HG02870 (cell line): ENCODE measurements around the gene AIRE.
A peak's percentile ranks its signal among the peaks of the same experiment; 100 is the strongest.
"Not testable (repeated sequence)": the region's sequence is repeated elsewhere in the genome, so short reads cannot be mapped to it uniquely, and the experiment has no call there.

ENCODE experiments used
- ATAC-seq: cut with Tn5 transposase; IDR thresholded peaks from one replicate; pipeline ENCODE4 v1.9.1; 2021; ENCODE audit warnings: mild to moderate bottlenecking, moderate library complexity; ENCODE audit not compliant: unreplicated experiment

The AIRE gene

GRCh38 chr21:44285138-44285992 lies at the start of gene AIRE:
AIRE (plus strand) TSS chr21:44285876; CDS start chr21:44286007, 131 bp downstream.
- ATAC-seq, result no peak

- ATAC-seq, result not testable (repeated sequence)
Measured at GRCh38 chr21:44240353-44240752, 45.3 kb upstream of the AIRE start.

GRCh38 chr21:44240842-44241241 lies 44.8 kb upstream of the AIRE start, which contains the start of gene ICOSLG:
ICOSLG (minus strand) TSS chr21:44240943; CDS start chr21:44240817, 126 bp downstream.
- peak; percentile 32 for ATAC-seq

DNA sequence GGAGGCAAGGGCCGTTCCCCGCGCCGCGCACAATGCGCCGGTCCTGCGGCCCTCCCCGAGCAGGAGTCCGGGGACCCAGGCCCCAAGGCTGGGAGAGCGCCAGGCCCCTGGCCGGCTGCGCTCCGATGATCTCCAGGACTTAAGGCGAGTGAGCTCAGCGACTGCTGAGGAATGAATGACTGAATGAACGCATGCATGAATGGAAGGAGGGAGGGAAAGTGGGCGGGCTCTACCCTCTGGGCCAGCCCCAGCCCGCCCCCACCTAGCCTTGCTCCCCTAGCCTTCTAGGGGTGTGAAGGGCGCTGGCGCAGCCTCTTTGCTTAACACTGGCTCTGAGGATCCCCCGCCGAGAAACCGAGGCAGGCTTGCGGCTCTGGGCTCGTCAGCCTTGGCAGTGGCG lies 44.4 kb upstream of the AIRE start:
- ATAC-seq, result peak; percentile 39

- peak; percentile 50 for ATAC-seq
Measured at GRCh38 chr21:44243980-44244379, 41.7 kb upstream of the AIRE start.

DNA sequence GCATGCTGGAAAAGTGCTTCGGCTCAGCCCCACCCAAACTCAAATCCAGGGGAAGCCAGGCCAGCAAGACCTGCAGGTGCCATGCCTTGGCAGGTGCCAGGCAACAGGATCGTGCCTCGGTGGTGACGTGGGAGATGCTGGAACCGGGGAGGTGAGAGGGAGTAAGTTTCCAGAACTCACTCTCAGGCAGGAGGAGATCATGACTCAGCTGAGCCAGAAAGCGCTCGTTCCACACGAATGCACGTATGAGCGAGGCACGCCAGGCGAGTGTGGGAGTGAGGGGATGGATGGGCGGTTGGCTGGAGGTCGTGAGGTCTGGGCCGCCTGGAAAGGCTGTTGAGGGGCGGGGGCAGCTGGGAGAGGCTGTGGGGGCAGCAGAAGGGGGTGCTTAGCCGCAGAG lies 37.8 kb upstream of the AIRE start:
- ATAC-seq, result not testable (repeated sequence)

DNA sequence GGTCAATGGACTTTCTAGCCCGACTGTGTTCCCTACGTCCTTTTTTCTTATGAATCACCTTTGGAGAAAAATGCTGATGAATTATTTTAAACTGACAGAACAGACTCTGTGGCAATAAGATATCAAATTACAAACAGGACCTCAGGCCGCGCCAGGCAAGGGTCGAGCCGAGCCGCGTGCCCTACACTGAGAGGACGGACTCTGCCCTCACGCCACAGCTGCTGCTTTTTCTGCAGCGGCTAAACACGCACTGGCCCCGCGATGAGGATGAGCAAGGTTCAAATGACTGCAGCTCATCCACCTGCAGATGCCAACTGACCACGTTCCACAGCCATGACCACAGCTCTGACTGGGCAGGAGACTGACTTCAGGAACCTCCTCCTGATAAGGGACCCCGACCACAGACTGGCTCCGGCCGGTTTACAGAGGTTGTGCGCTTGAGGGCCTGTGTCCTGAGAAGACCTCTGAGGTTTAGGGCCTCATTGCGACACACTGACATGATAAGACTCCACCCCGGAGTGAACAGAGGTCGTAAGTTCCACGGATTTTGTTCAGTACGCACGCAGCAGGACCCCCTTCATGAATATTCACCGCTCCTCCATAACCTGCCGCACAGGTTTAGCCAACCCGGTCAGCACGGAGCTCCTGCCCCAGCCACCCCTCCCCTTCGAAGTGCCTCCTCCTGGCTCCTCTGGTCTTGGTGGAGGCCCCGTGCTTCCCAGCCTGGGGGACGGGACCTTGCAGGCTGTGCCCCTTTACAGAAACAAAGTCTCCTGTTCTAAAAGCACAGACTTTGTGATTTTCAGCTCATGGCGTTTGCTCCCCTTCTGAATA lies 36.3 kb upstream of the AIRE start:
- not testable (repeated sequence) for ATAC-seq

DNA sequence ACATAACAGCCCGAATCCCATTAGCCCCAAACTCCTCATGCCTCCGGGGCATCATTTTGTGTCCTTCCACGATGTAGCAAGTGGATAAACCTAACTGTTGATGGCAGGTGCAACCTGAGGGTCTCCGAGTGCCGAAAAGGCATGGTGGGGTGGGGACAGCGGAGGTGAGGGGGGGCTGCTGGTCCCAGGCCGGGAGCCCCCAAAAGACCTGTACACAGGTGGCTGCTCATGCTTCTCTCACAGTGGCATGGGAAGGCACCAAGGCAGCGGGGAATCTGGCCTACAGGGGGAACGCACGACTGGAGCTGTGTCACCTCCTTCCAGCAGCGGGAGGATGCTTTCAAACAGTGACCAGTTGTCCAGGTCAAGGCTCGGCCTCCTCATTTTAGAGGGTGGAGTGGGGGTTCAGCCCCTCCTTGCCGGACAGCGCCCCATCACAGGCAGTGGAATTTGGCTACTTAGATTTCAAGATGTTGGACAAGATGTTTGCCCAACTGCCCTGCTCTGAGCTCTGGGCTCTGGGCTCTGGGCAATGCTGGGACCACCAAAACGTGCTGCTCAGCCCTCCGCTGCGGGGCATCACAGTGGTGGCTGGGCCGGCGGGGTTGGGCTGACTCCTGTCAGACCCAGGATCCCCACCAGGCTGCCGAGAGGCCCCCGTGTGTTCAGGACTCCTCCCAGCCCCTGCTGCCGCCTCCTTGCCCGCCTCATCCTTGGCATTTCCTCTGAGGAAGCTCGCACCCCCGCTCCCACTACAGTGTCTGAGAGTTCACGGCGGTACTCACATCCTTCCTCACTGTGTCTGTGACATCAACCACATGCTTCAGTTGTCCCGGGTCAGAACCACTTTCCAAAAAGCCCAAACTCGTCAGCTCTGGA lies 31.6 kb upstream of the AIRE start:
- no peak for ATAC-seq

GRCh38 chr21:44255511-44255981 lies 30.1 kb upstream of the AIRE start:
- ATAC-seq, result no peak

DNA sequence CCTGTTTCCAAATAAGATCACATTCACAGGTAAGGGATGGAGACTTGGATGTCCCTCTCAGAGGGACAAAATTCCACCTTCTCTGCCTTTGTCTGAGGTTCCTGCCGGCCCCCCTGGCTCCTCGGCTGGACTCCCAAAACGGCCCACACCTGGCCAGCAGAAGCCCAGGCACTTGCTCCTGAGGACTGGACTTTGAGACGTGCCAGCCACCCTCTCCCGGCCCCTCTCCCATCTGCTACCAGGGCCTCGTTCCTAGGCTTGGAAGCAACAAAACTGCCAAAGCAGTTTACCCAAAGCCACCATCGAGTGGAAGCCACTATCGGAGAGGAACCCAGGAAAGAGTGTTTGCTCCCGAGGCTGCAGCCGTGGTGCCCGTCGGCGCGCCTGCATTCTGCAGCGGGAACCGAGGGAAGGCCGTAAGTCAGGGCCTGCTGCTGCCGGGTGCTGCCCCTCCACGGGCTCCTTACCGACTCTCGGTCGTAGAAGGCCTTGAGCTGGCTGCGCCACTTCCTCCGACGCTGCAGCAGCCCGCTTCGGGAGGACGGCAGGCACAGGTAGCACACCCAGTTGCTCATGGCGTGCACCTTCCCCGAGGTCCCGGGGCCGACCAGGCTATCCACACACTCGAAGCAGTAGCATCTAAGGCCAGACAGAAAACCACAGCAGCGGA lies 27.5 kb upstream of the AIRE start:
- no peak for ATAC-seq

GRCh38 chr21:44259082-44259705 lies 26.5 kb upstream of the AIRE start:
- no peak for ATAC-seq

DNA sequence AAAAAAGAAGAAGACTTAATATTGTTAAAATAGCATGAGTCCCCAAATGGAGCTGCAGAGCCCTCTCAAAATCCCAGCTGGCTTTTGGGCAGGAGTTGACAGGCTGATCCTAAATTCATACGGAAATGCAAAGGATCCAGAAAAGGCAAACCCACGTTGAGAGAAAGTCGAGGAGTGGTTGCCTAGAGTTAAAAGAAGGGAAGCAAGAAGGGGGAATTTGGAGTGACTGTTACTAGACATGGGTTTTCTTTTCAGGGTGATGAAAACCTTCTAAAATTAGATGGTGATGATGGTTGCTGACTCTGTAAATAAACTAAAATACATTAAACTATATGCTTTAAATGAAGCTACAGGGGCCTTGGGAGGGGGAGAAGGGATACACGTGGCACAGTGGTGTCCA lies 25.6 kb upstream of the AIRE start:
- ATAC-seq, result no peak

GRCh38 chr21:44260791-44261631 lies 24.7 kb upstream of the AIRE start:
- ATAC-seq, result no peak

GRCh38 chr21:44261675-44262295 lies 23.9 kb upstream of the AIRE start, which contains the start of gene DNMT3L:
DNMT3L (minus strand) TSS chr21:44261897; CDS start chr21:44261259, 638 bp downstream.
- no peak for ATAC-seq

DNA sequence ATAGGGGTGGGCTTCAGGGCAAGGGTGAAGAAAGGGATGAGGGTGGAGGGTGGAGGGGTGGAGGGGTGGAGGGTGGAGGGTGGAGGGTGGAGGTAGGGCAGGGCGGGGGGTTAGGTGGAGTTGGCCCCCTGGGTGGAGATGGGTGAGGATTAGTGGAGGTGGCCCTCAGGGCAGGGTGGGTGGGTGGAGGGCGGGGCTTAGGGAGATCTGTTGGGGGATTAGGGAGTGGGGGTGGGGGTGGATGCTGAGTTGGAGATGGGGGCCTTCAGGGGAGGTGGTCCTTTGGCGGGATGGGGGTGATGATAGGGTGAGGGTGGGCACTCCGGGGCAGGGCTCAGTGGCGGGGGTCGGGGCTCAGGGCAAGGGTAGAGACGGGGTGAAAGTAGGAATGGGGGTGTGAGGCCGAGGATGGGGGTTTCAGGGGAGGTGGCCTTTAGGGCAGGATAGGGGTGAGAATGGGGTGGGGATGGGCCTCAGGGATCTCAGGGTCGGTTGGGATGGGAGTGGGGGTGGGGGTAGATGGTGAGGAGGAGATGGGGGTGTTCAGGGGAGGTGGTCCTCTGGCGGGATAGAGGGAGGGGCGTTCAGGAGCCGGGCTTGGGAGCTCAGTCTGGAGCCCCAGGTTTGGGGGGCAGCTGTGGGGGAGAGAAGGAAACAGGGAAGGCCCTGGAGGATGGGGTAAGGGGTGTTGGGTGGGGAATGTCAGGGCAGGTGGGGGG lies 23.2 kb upstream of the AIRE start:
- ATAC-seq, result no peak

GRCh38 chr21:44263221-44263760 lies 22.4 kb upstream of the AIRE start:
- ATAC-seq, result no peak

DNA sequence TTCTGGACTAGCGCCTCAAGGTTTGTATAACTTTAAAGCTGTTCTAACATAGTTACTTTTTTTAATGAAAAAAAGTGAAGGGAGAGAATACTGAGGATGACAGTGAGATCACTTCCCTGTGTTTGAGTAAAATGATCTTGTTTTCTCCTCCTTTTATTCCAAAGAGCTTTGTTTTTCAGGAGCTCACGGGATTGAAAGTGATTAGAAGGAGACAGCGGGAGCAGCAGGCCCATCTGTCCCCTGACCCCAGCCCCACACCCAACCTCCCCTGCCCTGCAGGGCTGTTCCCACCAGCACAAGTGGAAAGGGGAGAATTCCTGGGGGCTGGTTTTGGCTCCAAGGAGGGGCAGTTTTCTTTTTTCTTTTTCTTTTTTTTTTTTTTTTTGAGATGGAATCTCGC lies 21.9 kb upstream of the AIRE start:
- no peak for ATAC-seq
